Liver (tissue), 9 donors: ENCODE measurements around the gene CHST1. TPM values are rescaled to one million over a fixed set of nuclear protein-coding genes. Genes with fewer than 3 reads are reported as not detected.

Experiments
- DNase-seq: peaks from one replicate; pipeline ENCODE4 v3.0.0-alpha.2; 2017; ENCODE audit warnings: low spot score
- H3K27ac ChIP-seq, 2 donors: one replicate each; pipeline ENCODE4 v1.7.0; 2013; ENCODE audit warnings: inconsistent platforms in 2 of 2, low read length in 2 of 2, control low read depth in 1 of 2, low read depth in 1 of 2, mild to moderate bottlenecking in 1 of 2
- H3K27me3 ChIP-seq, 4 donors: one replicate each; pipeline versions ENCODE4 v1.6.1 to v1.7.0; 2013; ENCODE audit warnings: low read length in 3 of 4, inconsistent platforms in 1 of 4, mild to moderate bottlenecking in 1 of 4, moderate library complexity in 1 of 4; ENCODE audit not compliant: control insufficient read depth in 4 of 4, insufficient read depth in 4 of 4
- H3K36me3 ChIP-seq, 4 donors: one replicate each; pipeline versions ENCODE4 v1.6.1 to v1.7.0; 2013; ENCODE audit warnings: low read length in 3 of 4, mild to moderate bottlenecking in 3 of 4, low read depth in 1 of 4, moderate library complexity in 1 of 4; ENCODE audit not compliant: control insufficient read depth in 4 of 4, insufficient read depth in 3 of 4
- H3K4me1 ChIP-seq, 4 donors: one replicate each; pipeline versions ENCODE4 v1.6.1 to v1.7.0; 2013; ENCODE audit warnings: low read length in 3 of 4, mild to moderate bottlenecking in 3 of 4, moderate library complexity in 1 of 4; ENCODE audit not compliant: control insufficient read depth in 4 of 4, insufficient read depth in 4 of 4
- H3K4me3 ChIP-seq, 3 donors: one replicate each; pipeline versions ENCODE4 v1.6.1 to v1.7.0; 2013; ENCODE audit warnings: low read length in 3 of 3, control low read depth in 1 of 3, low read depth in 1 of 3, mild to moderate bottlenecking in 1 of 3
- H3K9ac ChIP-seq, 2 donors: one replicate each; pipeline ENCODE4 v1.7.0; 2013; ENCODE audit warnings: low read length in 2 of 2, mild to moderate bottlenecking in 2 of 2, moderate library complexity in 2 of 2, control low read depth in 1 of 2, low read depth in 1 of 2
- H3K9me3 ChIP-seq, 4 donors: one replicate each; pipeline versions ENCODE4 v1.6.1 to v1.7.0; 2013; ENCODE audit warnings: low read length in 3 of 4; ENCODE audit not compliant: control insufficient read depth in 4 of 4
- EGR1 ChIP-seq, 2 donors: IDR thresholded peaks; 2 replicates each; pipeline ENCODE4 v1.6.1; 2016 to 2018; ENCODE audit warnings: antibody characterized with exemption in 2 of 2, low read depth in 2 of 2
- FOXA1 ChIP-seq: IDR thresholded peaks from 2 replicates; pipeline ENCODE4 v1.6.1; 2016; ENCODE audit warnings: antibody characterized with exemption
- HNF4A ChIP-seq, 2 donors: conservative IDR thresholded peaks; 2 replicates each; pipeline ENCODE4 v1.6.1; 2016; ENCODE audit warnings: antibody characterized with exemption in 2 of 2, mild to moderate bottlenecking in 2 of 2
- HNF4G ChIP-seq: IDR thresholded peaks from 2 replicates; pipeline ENCODE4 v1.6.1; 2016; ENCODE audit warnings: antibody characterized with exemption
- NR2F2 ChIP-seq: IDR thresholded peaks from 2 replicates; pipeline ENCODE4 v1.6.1; 2016; ENCODE audit warnings: antibody characterized with exemption
- REST ChIP-seq: IDR thresholded peaks from 2 replicates; pipeline ENCODE4 v1.6.1; 2016; ENCODE audit warnings: antibody characterized with exemption, mild to moderate bottlenecking
- RXRA ChIP-seq, 2 donors: IDR thresholded peaks; 2 replicates each; pipeline ENCODE4 v1.6.1; 2017 to 2018; ENCODE audit warnings: antibody characterized with exemption in 2 of 2, mild to moderate bottlenecking in 1 of 2
- TAF1 ChIP-seq: conservative IDR thresholded peaks from 2 replicates; pipeline ENCODE4 v1.6.1; 2016; ENCODE audit warnings: antibody characterized with exemption, mild to moderate bottlenecking
- YY1 ChIP-seq: IDR thresholded peaks from 2 replicates; pipeline ENCODE4 v1.6.1; 2016; ENCODE audit warnings: antibody characterized with exemption, mild to moderate bottlenecking
- WGBS: extraction: QIAGEN DNeasy Blood & Tissue Kit; methylation state at CpG from one replicate; pipeline ENCODE4 v1.1.7; 2013; 5-methylcytosine and 5-hydroxymethylcytosine counted together
- polyA plus RNA-seq, 2 donors: library from polyadenylated mRNA; stranded (reverse) in 1 of 2; unstranded in 1 of 2; fragments of 200-250 nt in 1 of 2; fragments of >200 nt in 1 of 2; fragmentation: Nextera tagmentation in 1 of 2; extraction: Ambion mirVana in 1 of 2; gene quantifications; one replicate each; pipeline versions ENCODE4 v1.2.1 to v1.2.3, GENCODE V29; 2013 to 2015
- total RNA-seq, 2 donors: library from RNA; depleted of rRNA; stranded (reverse); fragments of >200 nt; gene quantifications; one replicate each; pipeline ENCODE4 v1.2.3, GENCODE V29; 2014
- TF ChIP-seq, protein P1 (sequence below): IDR thresholded peaks from 2 replicates; pipeline ENCODE4 v1.6.1; 2016; ENCODE audit warnings: antibody characterized with exemption
- TF ChIP-seq, protein P2 (sequence below): IDR thresholded peaks from 2 replicates; pipeline ENCODE4 v1.6.1; 2016; ENCODE audit warnings: antibody characterized with exemption
- donor health status: healthy.
- donor health status: healthy.
- donor health status: healthy.
- donor health status: healthy.
- donor health status: healthy.

CHST1 gene
- total and polyA plus RNA-seq, 4 donors, result 0.23 to 0.81 (median 0.45) TPM

GRCh38 chr11:45605051-45605450, 60.4 kb downstream of the CHST1 start:
- no peak for DNase-seq
- Histone ChIP-seq H3K9me3 (no peaks in the 10 kb centered on the region), H3K27ac (no peak overlapping the region), H3K27me3 (peaks cover 0 to 3% (median 0%) of the 10 kb centered on the region in 4 donors), H3K9ac (no peak overlapping the region), H3K4me1 (no peaks in the 10 kb centered on the region), H3K36me3 (no peaks in the 10 kb centered on the region), H3K4me3 (no peak overlapping the region)
- TF ChIP-seq HNF4A (conservative IDR thresholded peaks at IDR 0.05) (no peak), YY1 (no peak), NR2F2 (no peak), EGR1 (IDR thresholded peaks at IDR 0.05; ENCODE audit: low read depth in 2 of 2) (no peak), REST (no peak), TAF1 (no peak), RXRA (IDR thresholded peaks at IDR 0.05) (no peak)
- TF ChIP-seq, protein P1, sequence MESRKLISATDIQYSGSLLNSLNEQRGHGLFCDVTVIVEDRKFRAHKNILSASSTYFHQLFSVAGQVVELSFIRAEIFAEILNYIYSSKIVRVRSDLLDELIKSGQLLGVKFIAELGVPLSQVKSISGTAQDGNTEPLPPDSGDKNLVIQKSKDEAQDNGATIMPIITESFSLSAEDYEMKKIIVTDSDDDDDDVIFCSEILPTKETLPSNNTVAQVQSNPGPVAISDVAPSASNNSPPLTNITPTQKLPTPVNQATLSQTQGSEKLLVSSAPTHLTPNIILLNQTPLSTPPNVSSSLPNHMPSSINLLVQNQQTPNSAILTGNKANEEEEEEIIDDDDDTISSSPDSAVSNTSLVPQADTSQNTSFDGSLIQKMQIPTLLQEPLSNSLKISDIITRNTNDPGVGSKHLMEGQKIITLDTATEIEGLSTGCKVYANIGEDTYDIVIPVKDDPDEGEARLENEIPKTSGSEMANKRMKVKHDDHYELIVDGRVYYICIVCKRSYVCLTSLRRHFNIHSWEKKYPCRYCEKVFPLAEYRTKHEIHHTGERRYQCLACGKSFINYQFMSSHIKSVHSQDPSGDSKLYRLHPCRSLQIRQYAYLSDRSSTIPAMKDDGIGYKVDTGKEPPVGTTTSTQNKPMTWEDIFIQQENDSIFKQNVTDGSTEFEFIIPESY, result no peak
- TF ChIP-seq, protein P2, sequence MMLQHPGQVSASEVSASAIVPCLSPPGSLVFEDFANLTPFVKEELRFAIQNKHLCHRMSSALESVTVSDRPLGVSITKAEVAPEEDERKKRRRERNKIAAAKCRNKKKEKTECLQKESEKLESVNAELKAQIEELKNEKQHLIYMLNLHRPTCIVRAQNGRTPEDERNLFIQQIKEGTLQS, result no peak
- 60% methylated on average over 1 of the region's 1 CpG for WGBS

GRCh38 chr11:45603946-45604682, 61.3 kb downstream of the CHST1 start:
- 51% methylated on average over 11 of the region's 11 CpGs for WGBS
- DNase-seq, result no peak
- TF ChIP-seq EGR1 (IDR thresholded peaks at IDR 0.05; ENCODE audit: low read depth in 2 of 2) (no peak), HNF4G (no peak), FOXA1 (no peak)

More at GRCh38 chr11:45603946-45604682, 61.3 kb downstream of the CHST1 start:
- no peak overlapping the region for H3K9ac ChIP-seq
- no peak overlapping the region for H3K4me3 ChIP-seq
- no peaks in the 10 kb centered on the region for H3K9me3 ChIP-seq
- H3K4me1 ChIP-seq, result no peaks in the 10 kb centered on the region
- no peak overlapping the region for H3K27ac ChIP-seq
- H3K27me3 ChIP-seq, result peaks cover 0 to 3% (median 0%) of the 10 kb centered on the region in 4 donors
- H3K36me3 ChIP-seq, result no peaks in the 10 kb centered on the region
